ENCODE measurements around the gene TPRG1. TPM values are rescaled to one million over a fixed set of nuclear protein-coding genes. Genes with fewer than 3 reads are reported as not detected.

TPRG1 gene
- total and polyA plus RNA-seq, 8 donors = 0.12 to 4.4 (median 1.2) TPM; not detected in 1

GRCh38 chr3:189301479-189301878 lies 129.7 kb downstream of the TPRG1 start:
- FAIRE-seq = no peak
- Histone ChIP-seq H3K27ac (no peak overlapping the region), H3K36me3 (no peaks in the 10 kb centered on the region), H3K9me3 (no peaks in the 10 kb centered on the region), H3K27me3 (no peaks in the 10 kb centered on the region), H3K4me3 (no peak overlapping the region), H3K4me1 (peaks cover 0 to 12% (median 11%) of the 10 kb centered on the region in 3 donors)
- no peak for TF ChIP-seq CTCF (IDR thresholded peaks at IDR 0.05)
- no peak for DNase-seq
- no peak for ATAC-seq
- intact Hi-C loops (cut with DNase I) = no loop called here
- WGBS, 2 donors = 80 to 85% methylated on average over 2 of the region's 2 CpGs

- Histone ChIP-seq H3K4me3 (no peak overlapping the region), H3K27me3 (no peaks in the 10 kb centered on the region), H3K9me3 (no peaks in the 10 kb centered on the region), H3K4me1 (peaks cover 0 to 12% (median 11%) of the 10 kb centered on the region in 3 donors), H3K27ac (no peak overlapping the region), H3K36me3 (no peaks in the 10 kb centered on the region)
- no peak for FAIRE-seq
- intact Hi-C loops (cut with DNase I) = no loop called here
- ATAC-seq = peak in 1 of 4 donors; percentile 13
- DNase-seq = no peak
- TF ChIP-seq CTCF (IDR thresholded peaks at IDR 0.05) = no peak
- WGBS, 2 donors = 0 to 45% methylated on average over 1 of the region's 1 CpG
Observed at GRCh38 chr3:189303584-189303983, 131.8 kb downstream of the TPRG1 start.

GRCh38 chr3:189304465-189305351 lies 132.9 kb downstream of the TPRG1 start:
- Histone ChIP-seq H3K4me3 (no peak overlapping the region), H3K36me3 (no peaks in the 10 kb centered on the region), H3K9me3 (no peaks in the 10 kb centered on the region), H3K27me3 (no peaks in the 10 kb centered on the region), H3K27ac (peak overlapping the region in 2 of 4 donors; percentile 20 to 58), H3K4me1 (peaks cover 0 to 12% (median 11%) of the 10 kb centered on the region in 3 donors)
- TF ChIP-seq CTCF (IDR thresholded peaks at IDR 0.05) = no peak
- WGBS, 2 donors = 18 to 22% methylated on average over 10 of the region's 10 CpGs
- peak; percentile 56 to 82 (median 73) for DNase-seq
- ATAC-seq = peak; percentile 89 to 96 (median 94)
- peak; percentile 34 for FAIRE-seq
- intact Hi-C loops (cut with DNase I) = no loop called here

GRCh38 chr3:189305412-189305811 lies 133.6 kb downstream of the TPRG1 start:
- intact Hi-C loops (cut with DNase I) = no loop called here
- Histone ChIP-seq H3K36me3 (no peaks in the 10 kb centered on the region), H3K4me3 (no peak overlapping the region), H3K27me3 (no peaks in the 10 kb centered on the region), H3K4me1 (peaks cover 0 to 12% (median 11%) of the 10 kb centered on the region in 3 donors), H3K9me3 (no peaks in the 10 kb centered on the region), H3K27ac (peak overlapping the region in 1 of 4 donors; percentile 20)
- FAIRE-seq (no peak), ATAC-seq (peak in 1 of 4 donors; percentile 4), DNase-seq (no peak)
- no peak for TF ChIP-seq CTCF (IDR thresholded peaks at IDR 0.05)
- 71 to 72% methylated on average over 1 of the region's 1 CpG for WGBS, 2 donors

GRCh38 chr3:189307963-189308362 lies 136.2 kb downstream of the TPRG1 start:
- Histone ChIP-seq H3K36me3 (no peaks in the 10 kb centered on the region), H3K27ac (no peak overlapping the region), H3K9me3 (no peaks in the 10 kb centered on the region), H3K27me3 (no peaks in the 10 kb centered on the region), H3K4me1 (peaks cover 0 to 12% (median 11%) of the 10 kb centered on the region in 3 donors), H3K4me3 (no peak overlapping the region)
- no peak for FAIRE-seq
- no peak for TF ChIP-seq CTCF (IDR thresholded peaks at IDR 0.05)
- WGBS, 2 donors = 94 to 96% methylated on average over 7 of the region's 7 CpGs
- DNase-seq = no peak
- intact Hi-C loops (cut with DNase I) = no loop called here
- ATAC-seq = no peak

Measured in pancreas (tissue), 10 donors.